ENCODE data around the gene PLCH1.

Gene PLCH1

GRCh38 chr3:155367506-155367905, 377.4 kb downstream of the PLCH1 start:
- no peak for DNase-seq

- no peak for DNase-seq
Measured at GRCh38 chr3:155365178-155365783, 379.6 kb downstream of the PLCH1 start.

DNA sequence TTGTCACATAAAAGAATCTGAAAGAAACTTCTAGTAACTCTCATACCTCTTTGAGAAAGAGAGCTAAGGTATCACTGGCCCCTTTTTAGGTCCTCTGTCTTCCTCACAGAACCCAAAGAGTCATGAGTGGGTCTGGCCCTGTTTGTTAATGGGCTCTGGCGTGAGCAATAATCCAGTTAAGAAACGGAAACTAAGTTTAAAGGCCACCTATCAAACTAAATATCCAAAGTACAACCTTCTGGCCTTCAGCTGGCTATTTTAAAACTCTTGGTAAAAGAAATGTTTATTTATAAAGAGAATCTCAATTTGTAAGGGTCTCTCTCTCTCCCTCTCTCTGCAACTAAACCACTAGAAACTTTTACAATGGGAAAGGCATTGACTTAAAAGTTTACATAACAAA, 380.4 kb downstream of the PLCH1 start:
- no peak for DNase-seq

GRCh38 chr3:155363690-155364070, 381.2 kb downstream of the PLCH1 start:
- DNase-seq, result no peak

- no peak for DNase-seq
Measured at GRCh38 chr3:155362808-155363689, 381.8 kb downstream of the PLCH1 start.

DNA sequence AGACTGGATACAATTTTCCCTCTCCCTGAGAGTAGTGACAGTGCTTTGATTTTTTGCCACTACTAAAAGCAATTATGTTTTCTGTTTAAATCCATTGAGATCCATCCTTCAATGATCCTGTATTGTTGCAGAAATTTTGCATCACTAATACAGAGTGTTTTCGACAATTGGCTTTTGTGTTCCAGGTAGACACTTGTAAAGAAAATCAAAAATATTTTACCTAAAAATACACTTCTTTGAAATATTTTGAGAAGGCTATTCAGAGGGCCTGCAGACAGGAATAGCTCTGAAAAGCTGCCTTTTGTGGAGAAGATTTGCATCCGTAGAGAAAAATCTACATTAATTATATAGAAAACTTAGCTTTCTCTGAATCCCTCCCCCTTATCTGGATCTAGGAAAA, 384.6 kb downstream of the PLCH1 start:
- no peak for DNase-seq

DNA sequence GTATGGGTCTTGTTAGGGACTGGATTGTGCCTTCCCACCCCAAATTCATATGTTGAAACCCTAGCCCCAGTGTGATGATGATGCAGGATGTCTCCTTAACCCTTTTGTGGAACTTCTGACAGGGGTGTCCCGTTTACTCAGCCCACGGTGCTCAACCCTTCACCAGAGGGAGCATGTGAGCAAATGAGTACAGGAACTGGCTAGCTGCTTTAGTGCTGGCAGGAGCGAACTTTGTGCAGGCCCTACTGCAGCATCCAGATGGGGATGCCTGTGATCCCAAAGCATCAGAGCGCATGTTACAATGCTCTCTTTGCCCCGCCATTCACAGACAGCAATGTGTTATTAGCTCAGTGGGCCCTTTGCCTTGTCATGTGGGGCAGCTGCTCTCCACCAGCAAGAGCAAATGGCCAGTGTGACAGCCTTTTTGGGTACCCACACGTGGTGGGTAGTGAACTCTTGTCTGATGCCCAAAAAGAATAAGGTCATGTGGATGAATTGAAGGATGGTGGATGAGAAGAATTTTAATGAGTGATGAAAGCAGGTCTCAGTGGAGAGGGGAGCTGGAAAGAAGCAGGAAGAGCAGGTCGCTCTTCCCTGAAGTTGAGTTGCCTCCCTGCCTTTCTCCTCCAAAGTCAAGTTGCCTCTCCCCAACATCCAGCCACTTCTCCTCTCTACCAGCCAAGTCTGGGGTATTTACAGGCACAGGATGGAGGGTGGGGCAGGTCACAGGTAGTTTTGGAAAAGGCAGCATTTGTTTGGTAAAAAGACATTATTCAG, 388.1 kb downstream of the PLCH1 start:
- DNase-seq, result no peak

- DNase-seq, result no peak
Measured at GRCh38 chr3:155354658-155355057, 390.2 kb downstream of the PLCH1 start.

- peak; percentile 64 for DNase-seq
Measured at GRCh38 chr3:155352900-155353490, 391.9 kb downstream of the PLCH1 start.

- DNase-seq, result no peak
Measured at GRCh38 chr3:155350571-155350970, 394.3 kb downstream of the PLCH1 start.

DNA sequence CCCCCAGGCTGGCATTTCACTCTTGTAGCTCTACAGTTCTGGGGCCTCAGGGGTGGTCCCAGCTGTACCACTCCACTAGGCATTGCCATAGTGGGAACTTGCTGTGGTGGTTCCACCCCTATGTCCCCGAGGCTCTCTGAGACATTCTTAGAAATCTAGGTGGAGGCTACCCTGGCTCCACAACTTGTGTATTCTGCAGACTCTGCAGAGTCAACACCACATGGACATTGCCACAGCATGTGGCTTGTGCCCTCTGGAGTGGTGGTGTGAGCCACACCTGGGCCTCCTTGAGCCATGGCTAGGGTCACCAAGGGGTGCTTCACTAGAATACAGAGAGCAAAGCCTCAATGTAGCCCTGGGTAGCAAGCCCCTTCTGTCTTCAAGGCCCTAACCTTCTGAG, 397.0 kb downstream of the PLCH1 start:
- DNase-seq, result no peak

DNA sequence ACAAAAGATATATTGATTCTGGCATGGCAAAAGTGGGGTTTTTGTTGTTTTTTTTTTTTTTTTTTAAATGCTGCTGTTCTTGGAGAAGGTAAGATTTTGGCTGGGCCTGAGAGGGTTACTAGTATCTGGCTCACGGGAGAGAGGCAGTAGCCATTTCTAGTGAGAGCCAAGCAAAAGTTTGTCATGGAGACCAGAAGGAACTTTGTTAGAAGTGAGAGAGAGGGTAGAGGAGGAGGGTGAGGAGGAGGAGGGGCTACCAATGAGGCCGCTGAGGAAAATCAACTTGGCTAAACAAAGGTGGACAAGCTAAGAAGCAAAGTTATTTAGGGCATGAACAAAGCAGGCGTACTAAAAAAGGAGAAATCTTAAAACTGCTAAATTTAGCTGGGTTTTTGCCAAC, 402.5 kb downstream of the PLCH1 start:
- DNase-seq, result no peak

DNA sequence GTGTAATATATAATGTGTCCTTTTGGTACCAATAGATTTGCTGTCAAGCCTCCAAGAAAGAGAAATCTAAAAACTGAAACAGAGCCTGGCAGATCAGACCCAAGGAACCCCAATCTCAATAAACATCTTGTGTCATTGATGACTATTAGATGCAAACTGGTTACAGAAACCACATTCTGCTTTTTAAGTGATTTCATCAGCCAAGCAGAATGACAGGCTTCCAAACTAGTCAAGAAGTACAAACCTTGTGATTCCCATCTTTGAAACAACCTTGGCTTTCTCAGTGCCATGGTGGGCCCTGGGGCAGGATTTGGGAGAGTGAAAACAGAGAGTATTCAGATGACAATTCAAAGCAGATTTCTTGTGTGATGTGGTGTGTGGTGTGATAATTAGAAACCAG, 405.8 kb downstream of the PLCH1 start:
- DNase-seq, result no peak

DNA sequence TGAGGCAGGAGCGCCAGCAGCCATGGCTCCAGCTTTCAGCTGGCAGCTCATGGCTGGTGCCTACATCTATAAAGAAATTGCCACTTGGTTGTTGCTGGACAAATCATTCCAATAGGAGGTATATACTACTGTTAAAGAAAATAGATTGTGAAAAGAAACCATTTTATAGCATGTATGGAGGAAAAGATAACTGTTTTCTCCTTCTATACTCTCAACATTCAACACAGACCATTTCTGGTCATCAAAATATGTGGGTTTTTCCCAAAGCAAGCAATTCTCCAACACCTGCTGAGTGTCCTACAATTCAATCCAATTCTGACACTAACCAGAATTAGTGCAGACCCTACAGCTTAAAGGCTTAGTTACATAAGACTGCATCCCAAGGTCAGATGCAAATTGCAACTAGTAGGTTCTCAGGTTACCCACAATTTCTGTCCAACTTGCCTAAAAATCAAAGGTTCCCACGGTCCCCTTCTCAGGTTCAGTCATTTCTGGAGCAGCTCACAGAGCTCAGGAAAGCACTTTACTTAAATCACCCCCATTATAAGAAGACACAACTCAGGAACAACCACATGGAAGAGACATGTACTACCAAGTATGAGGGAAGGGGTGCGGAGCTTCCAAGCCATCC, 409.0 kb downstream of the PLCH1 start:
- no peak for DNase-seq

DNA sequence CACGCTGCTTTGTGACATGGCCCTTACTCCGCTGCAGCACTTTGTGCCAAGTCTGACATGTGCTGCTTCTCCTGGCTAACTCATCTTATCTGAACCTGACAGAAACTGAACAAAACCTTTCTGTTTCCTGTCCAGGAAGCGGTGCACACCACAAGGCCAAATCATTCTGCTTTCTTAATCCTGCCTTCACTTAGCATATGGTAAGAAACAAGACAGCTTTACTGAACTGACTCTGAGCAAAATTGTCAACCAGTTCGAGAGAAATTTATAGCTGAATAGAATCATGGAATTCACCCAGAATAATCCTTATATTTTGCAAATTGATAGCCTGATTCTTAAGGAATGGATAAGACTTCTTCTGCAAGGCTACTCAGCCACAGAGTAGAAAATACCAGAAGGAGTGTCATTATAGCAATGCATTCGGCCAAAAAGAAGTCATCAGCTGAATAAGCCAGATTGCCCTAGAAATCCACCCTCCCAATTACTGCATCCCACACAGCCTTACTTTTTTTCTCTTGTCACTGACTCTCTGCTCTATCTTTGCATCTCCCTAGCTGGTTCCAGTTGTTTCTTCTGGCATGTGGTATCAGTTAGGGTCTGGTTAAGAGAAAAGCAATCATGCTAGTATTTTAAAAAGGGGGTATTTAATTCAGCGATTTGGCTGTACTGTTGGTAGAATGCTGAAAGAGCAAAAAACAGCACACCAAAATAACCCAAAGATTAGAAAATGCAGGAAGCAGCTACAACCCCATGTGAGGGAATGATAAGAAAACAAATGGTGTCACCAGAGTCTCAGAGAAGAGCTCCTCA, 409.8 kb downstream of the PLCH1 start:
- DNase-seq, result no peak

DNA sequence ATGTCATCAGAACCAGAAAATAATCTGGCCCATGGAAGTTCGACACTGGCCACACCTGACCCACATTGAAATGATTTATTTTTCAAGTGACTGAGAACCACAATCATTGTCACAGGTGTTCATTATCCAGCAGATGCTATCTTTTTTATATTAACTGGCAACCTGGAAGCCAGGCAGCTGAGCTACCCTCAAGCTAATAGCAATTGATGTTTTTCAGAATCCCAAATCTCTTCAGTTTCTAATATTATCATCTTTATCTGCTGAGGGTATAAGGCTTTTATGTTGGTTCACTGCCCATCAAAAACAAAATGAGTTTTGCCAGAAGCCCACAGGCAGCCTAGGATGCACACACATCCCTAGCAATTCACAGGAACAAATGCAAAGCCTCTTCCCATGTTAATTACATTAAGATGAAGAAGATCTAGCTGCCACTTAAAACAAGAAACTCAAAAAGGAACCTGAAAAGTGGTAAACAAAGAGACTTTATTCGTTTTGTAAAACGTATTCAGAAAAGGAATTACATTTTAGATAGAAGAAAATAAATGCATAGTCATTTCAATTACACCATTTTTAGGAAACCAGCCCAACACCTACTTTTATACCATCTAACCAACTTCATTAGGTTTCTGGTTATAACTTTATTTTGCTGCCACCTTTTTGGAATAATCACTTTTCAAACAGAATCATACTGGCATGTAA, 410.5 kb downstream of the PLCH1 start:
- DNase-seq, result no peak

- DNase-seq, result no peak
Measured at GRCh38 chr3:155332716-155333115, 412.2 kb downstream of the PLCH1 start.

DNA sequence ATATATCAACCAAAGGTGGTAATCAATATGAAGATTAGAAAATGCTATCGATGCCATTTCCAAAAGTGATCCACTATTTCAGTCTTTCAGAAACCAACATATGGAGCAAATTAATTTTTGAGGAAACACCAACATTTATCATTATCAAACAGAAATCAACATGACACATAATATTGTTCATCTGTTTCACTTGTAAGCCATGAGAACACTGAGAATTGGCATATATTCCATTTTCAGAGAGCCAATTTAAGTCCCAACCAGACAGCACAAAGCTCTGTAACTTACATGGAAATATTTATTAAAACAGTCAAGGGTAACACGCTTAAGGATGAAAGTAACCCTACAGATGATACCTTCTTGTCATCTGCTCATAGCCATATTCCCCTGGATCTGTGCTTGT, 413.8 kb downstream of the PLCH1 start:
- no peak for DNase-seq

DNA sequence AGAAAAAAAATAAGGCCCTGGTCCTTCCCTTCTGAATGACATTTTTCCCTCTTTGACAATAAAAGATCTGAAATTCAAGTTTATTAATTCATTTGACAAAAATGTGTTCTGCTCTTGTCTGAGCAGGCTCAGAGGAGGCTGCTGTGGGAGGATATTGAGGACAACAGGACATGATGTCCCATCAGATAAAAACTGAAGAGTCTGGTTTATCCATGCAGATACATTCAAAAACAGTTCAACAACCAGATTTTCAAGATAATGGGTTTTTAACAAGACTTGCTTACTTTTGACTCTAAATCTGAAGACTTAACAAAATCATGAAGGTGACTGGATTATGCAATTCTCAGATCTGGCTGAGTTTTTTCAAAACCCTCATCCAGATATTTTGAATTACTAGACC, 414.5 kb downstream of the PLCH1 start:
- no peak for DNase-seq

- DNase-seq, result no peak
Measured at GRCh38 chr3:155329513-155330048, 415.3 kb downstream of the PLCH1 start.

DNA sequence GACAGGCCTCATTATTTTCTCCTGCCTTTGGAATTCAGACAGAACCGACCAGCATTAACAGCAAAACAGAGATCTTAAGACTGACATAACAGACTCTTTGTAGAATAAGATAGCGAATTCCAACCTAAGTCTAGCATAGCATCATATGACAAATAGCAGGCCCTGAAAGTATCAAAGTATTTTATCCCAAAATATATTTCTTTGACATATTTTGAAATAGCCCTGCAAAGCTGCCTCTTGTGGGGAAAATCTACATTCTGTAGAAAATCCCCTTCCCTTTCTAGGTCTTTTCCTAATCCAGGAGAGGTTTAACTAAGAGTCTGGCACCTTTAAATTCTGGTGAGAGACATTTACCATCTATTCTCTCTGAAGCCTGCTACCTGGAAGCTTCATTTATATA, 417.0 kb downstream of the PLCH1 start:
- DNase-seq, result no peak

Measured in NCI-H2081 treated with DMSO at 0.1 percent for 48 hours (cell line).